ENCODE results near the gene DAZAP1. TPM values are rescaled to one million over a fixed set of nuclear protein-coding genes. Genes with fewer than 3 reads are reported as not detected.

DAZAP1 gene
- total RNA-seq, 1 experiment from 2014 or later, result 59.4 TPM

GRCh38 chr19:1457031-1457739 lies 49.8 kb downstream of the DAZAP1 start:
- no peak for DNase-seq (ENCODE audit: low spot score)

- no peak for DNase-seq (ENCODE audit: low spot score)
Observed at GRCh38 chr19:1457892-1458291, 50.5 kb downstream of the DAZAP1 start.

GRCh38 chr19:1459479-1459878 lies 52.1 kb downstream of the DAZAP1 start:
- no peak for DNase-seq (ENCODE audit: low spot score)

- DNase-seq (ENCODE audit: low spot score), result no peak
Observed at GRCh38 chr19:1460033-1460995, 52.9 kb downstream of the DAZAP1 start.

GRCh38 chr19:1461862-1462261 lies 54.5 kb downstream of the DAZAP1 start:
- no peak for DNase-seq (ENCODE audit: low spot score)

- DNase-seq (ENCODE audit: low spot score), result no peak
Observed at GRCh38 chr19:1465191-1466016, 58.0 kb downstream of the DAZAP1 start.

- no peak for DNase-seq (ENCODE audit: low spot score)
Observed at GRCh38 chr19:1466018-1466460, 58.7 kb downstream of the DAZAP1 start.

GRCh38 chr19:1466461-1467214 lies 59.3 kb downstream of the DAZAP1 start:
- DNase-seq (ENCODE audit: low spot score), result no peak

GRCh38 chr19:1467215-1467489 lies 59.8 kb downstream of the DAZAP1 start:
- no peak for DNase-seq (ENCODE audit: low spot score)

GRCh38 chr19:1467490-1468273 lies 60.3 kb downstream of the DAZAP1 start:
- DNase-seq (ENCODE audit: low spot score), result no peak

GRCh38 chr19:1468274-1468820 lies 61.0 kb downstream of the DAZAP1 start:
- no peak for DNase-seq (ENCODE audit: low spot score)

- DNase-seq (ENCODE audit: low spot score), result no peak
Observed at GRCh38 chr19:1468821-1469254, 61.5 kb downstream of the DAZAP1 start.

- DNase-seq (ENCODE audit: low spot score), result no peak
Observed at GRCh38 chr19:1469255-1470054, 62.1 kb downstream of the DAZAP1 start.

- DNase-seq (ENCODE audit: low spot score), result no peak
Observed at GRCh38 chr19:1470055-1470304, 62.6 kb downstream of the DAZAP1 start.

- DNase-seq (ENCODE audit: low spot score), result no peak
Observed at GRCh38 chr19:1470305-1471009, 63.1 kb downstream of the DAZAP1 start.

- no peak for DNase-seq (ENCODE audit: low spot score)
Observed at GRCh38 chr19:1471010-1471514, 63.7 kb downstream of the DAZAP1 start.

GRCh38 chr19:1471515-1472160 lies 64.3 kb downstream of the DAZAP1 start:
- DNase-seq (ENCODE audit: low spot score), result no peak
